WTC11 (cell line): ENCODE data around the gene NHERF2.

ENCODE experiments used
- ATF1 ChIP-seq: sonication (generic); formaldehyde crosslinking; IDR thresholded peaks from 2 replicates; pipeline ENCODE4 v1.8.1; 2023; ENCODE audit warnings: mild to moderate bottlenecking, moderate library complexity, missing genetic modification reagents
- CREM ChIP-seq: sonication (generic); formaldehyde crosslinking; IDR thresholded peaks from 2 replicates; pipeline ENCODE4 v1.8.1; 2022; ENCODE audit warnings: mild to moderate bottlenecking, missing genetic modification reagents, moderate library complexity
- ZNF121 ChIP-seq: sonication (generic); formaldehyde crosslinking; IDR thresholded peaks from 2 replicates; pipeline ENCODE4 v1.8.0; 2023; ENCODE audit warnings: missing genetic modification reagents
- TF ChIP-seq, protein P1 (sequence below): sonication (generic); formaldehyde crosslinking; IDR thresholded peaks from 2 replicates; pipeline ENCODE4 v1.8.0; 2022; ENCODE audit warnings: mild to moderate bottlenecking, missing genetic modification reagents
- TF ChIP-seq, protein P2 (sequence below): sonication (generic); formaldehyde crosslinking; IDR thresholded peaks from 2 replicates; pipeline ENCODE4 v1.8.1; 2022; ENCODE audit warnings: mild to moderate bottlenecking, missing genetic modification reagents, moderate library complexity, borderline replicate concordance
- TF ChIP-seq, protein P3 (sequence below): fragments of 200-600 bp; IDR thresholded peaks from 2 replicates; pipeline ENCODE4 v1.8.0; 2022; ENCODE audit warnings: antibody characterized with exemption
- TF ChIP-seq, protein P4 (sequence below): sonication (generic); formaldehyde crosslinking; IDR thresholded peaks from 2 replicates; pipeline ENCODE4 v1.8.1; 2023; ENCODE audit warnings: mild to moderate bottlenecking, missing genetic modification reagents, moderate library complexity
- TF ChIP-seq, protein P5 (sequence below): sonication (generic); formaldehyde crosslinking; IDR thresholded peaks from 2 replicates; pipeline ENCODE4 v1.8.0; 2023; ENCODE audit warnings: missing genetic modification reagents
- TF ChIP-seq, protein P6 (sequence below): sonication (generic); formaldehyde crosslinking; IDR thresholded peaks from 2 replicates; pipeline ENCODE4 v1.8.0; 2022; ENCODE audit warnings: mild to moderate bottlenecking, missing genetic modification reagents
- TF ChIP-seq, protein P7 (sequence below): sonication (generic); formaldehyde crosslinking; IDR thresholded peaks from 2 replicates; pipeline ENCODE4 v1.8.1; 2022; ENCODE audit warnings: low read depth, missing genetic modification reagents, borderline replicate concordance

DNA sequence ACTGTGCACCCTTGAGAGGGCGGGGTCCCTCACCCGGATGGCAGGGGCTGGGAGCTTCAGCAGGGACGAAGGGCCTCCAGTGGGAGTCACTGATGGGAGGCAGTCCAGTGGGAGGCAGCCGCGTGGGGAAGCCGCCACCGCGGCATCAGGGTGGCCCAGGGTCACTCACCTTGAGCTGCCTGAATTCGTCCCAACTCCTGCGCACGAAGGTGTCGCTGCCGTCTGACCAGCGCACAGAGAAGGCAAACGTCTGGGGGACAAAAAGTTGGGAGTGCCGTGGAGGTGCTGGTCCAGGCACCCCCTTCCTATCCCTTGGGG, 46.0 kb upstream of the NHERF2 start:
- TF ChIP-seq, protein P1, sequence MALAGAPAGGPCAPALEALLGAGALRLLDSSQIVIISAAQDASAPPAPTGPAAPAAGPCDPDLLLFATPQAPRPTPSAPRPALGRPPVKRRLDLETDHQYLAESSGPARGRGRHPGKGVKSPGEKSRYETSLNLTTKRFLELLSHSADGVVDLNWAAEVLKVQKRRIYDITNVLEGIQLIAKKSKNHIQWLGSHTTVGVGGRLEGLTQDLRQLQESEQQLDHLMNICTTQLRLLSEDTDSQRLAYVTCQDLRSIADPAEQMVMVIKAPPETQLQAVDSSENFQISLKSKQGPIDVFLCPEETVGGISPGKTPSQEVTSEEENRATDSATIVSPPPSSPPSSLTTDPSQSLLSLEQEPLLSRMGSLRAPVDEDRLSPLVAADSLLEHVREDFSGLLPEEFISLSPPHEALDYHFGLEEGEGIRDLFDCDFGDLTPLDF (CRISPR knock-in tag) = no peak
- TF ChIP-seq, protein P2, sequence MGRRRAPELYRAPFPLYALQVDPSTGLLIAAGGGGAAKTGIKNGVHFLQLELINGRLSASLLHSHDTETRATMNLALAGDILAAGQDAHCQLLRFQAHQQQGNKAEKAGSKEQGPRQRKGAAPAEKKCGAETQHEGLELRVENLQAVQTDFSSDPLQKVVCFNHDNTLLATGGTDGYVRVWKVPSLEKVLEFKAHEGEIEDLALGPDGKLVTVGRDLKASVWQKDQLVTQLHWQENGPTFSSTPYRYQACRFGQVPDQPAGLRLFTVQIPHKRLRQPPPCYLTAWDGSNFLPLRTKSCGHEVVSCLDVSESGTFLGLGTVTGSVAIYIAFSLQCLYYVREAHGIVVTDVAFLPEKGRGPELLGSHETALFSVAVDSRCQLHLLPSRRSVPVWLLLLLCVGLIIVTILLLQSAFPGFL = no peak
- TF ChIP-seq, protein P3, sequence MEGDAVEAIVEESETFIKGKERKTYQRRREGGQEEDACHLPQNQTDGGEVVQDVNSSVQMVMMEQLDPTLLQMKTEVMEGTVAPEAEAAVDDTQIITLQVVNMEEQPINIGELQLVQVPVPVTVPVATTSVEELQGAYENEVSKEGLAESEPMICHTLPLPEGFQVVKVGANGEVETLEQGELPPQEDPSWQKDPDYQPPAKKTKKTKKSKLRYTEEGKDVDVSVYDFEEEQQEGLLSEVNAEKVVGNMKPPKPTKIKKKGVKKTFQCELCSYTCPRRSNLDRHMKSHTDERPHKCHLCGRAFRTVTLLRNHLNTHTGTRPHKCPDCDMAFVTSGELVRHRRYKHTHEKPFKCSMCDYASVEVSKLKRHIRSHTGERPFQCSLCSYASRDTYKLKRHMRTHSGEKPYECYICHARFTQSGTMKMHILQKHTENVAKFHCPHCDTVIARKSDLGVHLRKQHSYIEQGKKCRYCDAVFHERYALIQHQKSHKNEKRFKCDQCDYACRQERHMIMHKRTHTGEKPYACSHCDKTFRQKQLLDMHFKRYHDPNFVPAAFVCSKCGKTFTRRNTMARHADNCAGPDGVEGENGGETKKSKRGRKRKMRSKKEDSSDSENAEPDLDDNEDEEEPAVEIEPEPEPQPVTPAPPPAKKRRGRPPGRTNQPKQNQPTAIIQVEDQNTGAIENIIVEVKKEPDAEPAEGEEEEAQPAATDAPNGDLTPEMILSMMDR = no peak
- TF ChIP-seq, protein P4, sequence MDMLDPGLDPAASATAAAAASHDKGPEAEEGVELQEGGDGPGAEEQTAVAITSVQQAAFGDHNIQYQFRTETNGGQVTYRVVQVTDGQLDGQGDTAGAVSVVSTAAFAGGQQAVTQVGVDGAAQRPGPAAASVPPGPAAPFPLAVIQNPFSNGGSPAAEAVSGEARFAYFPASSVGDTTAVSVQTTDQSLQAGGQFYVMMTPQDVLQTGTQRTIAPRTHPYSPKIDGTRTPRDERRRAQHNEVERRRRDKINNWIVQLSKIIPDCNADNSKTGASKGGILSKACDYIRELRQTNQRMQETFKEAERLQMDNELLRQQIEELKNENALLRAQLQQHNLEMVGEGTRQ = no peak
- TF ChIP-seq, protein P5, sequence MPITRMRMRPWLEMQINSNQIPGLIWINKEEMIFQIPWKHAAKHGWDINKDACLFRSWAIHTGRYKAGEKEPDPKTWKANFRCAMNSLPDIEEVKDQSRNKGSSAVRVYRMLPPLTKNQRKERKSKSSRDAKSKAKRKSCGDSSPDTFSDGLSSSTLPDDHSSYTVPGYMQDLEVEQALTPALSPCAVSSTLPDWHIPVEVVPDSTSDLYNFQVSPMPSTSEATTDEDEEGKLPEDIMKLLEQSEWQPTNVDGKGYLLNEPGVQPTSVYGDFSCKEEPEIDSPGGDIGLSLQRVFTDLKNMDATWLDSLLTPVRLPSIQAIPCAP (CRISPR knock-in tag) = no peak
- no peak for TF ChIP-seq ATF1 (CRISPR knock-in tag)
- TF ChIP-seq CREM (CRISPR knock-in tag) = no peak
- TF ChIP-seq, protein P6, sequence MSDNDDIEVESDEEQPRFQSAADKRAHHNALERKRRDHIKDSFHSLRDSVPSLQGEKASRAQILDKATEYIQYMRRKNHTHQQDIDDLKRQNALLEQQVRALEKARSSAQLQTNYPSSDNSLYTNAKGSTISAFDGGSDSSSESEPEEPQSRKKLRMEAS = no peak
- no peak for TF ChIP-seq ZNF121 (CRISPR knock-in tag)
- TF ChIP-seq, protein P7, sequence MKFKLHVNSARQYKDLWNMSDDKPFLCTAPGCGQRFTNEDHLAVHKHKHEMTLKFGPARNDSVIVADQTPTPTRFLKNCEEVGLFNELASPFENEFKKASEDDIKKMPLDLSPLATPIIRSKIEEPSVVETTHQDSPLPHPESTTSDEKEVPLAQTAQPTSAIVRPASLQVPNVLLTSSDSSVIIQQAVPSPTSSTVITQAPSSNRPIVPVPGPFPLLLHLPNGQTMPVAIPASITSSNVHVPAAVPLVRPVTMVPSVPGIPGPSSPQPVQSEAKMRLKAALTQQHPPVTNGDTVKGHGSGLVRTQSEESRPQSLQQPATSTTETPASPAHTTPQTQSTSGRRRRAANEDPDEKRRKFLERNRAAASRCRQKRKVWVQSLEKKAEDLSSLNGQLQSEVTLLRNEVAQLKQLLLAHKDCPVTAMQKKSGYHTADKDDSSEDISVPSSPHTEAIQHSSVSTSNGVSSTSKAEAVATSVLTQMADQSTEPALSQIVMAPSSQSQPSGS (CRISPR knock-in tag) = no peak
